SKM-1 (cell line): ENCODE measurements around the gene ADI1.
"Not testable (repeated sequence)": the region's sequence is repeated elsewhere in the genome, so short reads cannot be mapped to it uniquely, and the experiment has no call there.

Experiments used
- DNase-seq: peaks from one replicate; lab custom pipeline; 2025; ENCODE audit not compliant: unreplicated experiment; lab: John Stamatoyannopoulos, UW

ADI1 gene

DNA sequence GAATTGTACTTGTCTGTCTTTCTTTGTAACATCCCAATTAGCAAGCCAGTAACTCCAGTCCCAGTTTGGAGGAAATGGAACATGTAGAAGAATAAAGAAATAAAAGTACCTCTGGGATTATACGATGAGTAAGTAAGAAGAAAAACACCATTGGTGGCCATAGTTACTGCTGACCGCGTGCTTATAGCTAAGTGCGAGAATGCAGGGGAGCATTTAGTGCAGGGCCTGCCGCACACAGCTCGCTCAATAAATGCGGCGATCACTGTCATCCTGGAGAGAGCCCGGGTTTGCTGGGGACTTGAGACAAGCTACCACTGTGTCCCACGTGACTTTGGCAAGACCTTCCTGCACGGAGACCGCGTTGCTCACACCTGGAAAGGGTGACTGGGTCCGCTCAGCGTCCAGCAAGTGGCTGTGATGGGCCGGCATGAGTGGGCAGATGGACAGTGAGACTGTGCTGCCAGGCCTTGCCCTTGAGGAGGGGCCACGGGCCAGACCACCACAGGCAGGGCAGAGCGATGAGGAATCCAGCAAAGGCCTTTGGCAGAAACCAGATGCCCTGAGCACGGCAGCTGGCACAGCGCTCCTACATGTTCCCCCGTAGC, 54.8 kb downstream of the ADI1 start:
- DNase-seq = no peak

DNA sequence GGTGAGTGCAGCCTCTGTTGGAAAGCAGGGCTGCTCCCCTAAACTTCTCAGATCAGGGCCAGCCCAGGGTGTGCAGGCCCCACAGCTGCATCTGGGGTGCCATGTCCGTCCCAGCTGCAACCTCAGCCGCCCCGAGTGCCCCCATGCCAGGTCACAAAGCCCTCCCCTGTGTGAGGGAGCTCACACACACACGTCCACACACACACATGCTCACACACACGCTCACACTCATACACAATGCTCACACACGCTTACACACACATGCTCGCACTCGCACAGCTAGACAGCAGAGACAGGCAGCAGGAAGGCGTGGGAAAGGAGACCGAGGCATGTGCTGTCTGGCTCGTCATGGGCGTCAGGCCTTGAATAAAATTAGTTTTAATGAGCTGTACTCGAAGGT, 55.4 kb downstream of the ADI1 start:
- no peak for DNase-seq

GRCh38 chr2:3463186-3463835, 56.0 kb downstream of the ADI1 start:
- DNase-seq = no peak

DNA sequence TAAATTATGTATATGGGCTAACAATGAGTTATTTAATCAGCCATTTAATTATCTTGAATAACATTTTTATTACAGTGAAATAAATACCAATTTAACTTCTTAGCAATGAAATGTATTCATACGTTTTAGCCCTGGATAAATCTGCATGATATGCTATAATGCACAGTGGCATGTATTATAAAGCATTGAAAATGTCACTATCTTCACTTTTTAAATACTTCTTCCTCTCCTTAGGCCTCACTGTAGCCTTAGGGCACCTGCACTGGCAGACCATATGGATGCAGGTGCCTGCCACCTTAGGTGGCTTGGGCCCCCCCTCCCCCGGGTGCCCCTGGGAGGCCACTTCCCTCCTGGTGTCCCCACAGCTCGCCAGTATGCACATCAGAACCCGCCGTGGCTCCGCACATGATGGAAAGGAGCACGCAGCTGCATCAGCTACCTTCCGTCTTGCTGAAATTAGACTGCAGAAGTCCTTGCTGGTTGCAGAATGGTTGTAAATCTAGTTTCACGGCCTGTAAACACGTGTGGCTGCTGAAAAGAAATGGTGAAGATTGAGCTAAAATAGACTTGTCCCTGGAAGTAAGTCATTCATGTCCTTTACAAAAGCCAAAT, 56.7 kb downstream of the ADI1 start:
- no peak for DNase-seq

DNA sequence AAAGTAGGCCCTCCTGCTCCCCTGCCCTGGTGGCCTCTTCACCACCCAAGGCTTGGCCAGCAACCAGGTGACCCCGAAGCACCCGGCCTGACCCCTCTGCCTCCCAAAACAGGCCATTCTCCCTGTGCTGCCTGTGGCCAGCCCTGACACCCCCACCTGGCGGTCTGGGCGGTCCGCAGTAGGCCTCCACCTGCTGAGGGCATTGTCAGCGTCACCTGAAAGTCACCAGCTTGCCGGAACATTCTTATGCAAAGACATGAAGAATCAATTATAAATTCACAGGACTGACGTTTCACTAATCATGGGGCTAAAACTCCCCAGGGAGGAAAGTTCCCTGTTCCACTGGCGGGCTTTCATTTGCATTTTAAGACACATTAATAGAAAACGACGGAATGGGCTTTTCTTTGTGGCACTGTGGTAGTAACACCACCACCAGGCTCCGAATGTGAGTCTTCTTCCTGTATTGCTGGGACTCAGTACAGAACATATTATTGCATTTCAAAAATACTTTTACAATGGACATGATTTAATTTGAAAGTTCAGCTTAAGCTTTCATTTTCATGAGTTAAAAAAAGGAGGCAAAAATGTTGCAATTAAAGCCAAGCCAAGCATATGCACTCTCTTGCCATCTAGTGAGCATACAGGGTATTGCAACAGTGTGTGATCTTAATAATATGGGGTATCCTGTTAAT, 57.4 kb downstream of the ADI1 start:
- DNase-seq = peak; percentile 9

DNA sequence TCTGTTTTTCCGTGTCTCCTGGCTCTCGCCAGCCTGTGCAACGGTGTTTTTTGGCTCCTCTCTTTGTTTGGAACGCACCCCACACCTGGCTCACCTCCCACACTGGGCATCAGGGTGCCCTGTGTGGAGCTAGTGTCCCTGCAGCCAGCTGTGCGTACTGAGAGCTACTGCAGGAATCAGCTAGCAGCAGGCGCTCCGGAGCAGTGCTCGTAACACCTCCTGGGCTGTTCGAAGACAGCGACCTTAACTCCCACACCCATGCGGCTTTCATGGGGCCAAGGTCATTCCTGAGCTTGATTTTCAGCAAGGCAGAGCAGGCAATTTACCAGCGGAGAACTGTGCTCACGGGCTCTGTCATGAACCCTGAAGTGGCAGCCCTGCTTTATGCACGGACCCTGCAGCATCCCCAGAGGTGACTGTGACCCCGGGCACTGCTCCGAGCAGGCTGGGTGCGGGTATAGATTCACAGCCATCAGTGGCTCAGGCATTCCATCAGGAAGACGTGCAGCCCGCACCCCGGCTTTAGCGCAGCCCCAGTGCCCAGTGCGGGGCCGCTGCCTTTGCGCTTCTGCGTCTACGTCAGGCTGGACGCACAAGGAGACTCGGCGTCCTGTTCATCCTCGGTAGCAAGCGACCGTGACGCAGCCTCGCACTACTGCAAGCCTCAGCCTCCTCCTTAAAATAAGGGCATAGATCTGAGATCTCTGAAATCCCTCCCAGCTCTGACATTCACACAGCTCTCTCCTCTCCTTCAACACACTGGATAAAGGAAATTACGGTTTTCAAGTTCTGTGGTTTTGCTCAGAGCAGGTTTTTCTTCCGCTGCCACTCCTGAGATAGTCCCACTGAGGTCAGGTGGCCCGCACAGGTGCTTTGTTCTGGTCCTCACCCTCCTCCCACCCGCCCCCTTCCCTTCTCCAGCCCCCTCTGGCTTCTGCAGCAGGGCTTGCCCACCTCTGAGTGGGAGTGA, 58.2 kb downstream of the ADI1 start:
- DNase-seq = no peak

- DNase-seq = no peak
Observed at GRCh38 chr2:3460156-3460555, 59.2 kb downstream of the ADI1 start.

DNA sequence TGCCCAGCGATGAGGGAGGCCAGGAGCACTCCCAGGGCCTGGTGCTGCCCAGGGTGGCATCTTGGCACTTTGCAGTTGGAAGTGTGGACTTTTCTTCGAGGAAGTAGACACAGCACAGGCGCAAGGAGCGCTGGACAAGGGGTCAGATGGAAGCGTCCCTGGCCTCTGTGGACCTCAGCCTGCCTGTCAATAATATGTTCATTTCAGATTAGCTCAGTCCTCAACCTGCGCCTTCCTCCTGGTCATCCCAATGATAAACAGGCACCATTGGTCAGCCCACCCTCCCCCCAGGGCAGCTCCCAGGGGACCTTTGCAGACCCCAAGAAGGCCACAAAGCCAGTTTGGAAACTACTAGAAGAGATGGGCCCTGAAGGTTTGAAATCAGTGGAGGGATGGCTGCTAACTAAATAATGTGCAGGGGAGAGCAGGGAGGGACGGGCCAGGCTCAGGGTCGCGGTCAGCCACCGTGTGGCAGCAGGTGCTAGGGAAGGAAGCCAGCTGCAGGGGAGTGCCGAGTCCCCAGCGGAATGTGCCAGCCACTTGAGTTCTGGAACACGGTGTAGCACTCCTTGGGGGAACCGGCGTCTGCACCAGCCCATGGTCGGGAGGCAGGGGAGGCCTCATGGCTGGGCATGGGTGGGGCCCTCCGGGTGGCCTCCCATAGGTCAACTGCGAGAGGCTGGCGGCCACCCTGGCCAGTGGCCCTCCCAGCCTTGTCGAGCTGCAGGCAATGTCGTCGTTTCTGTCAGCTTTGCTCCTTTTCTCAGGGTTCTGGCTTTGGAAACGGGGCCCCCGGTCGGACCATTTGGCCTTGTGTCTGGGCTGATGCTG, 59.9 kb downstream of the ADI1 start:
- no peak for DNase-seq

- DNase-seq = no peak
Observed at GRCh38 chr2:3458396-3459184, 60.7 kb downstream of the ADI1 start.

DNA sequence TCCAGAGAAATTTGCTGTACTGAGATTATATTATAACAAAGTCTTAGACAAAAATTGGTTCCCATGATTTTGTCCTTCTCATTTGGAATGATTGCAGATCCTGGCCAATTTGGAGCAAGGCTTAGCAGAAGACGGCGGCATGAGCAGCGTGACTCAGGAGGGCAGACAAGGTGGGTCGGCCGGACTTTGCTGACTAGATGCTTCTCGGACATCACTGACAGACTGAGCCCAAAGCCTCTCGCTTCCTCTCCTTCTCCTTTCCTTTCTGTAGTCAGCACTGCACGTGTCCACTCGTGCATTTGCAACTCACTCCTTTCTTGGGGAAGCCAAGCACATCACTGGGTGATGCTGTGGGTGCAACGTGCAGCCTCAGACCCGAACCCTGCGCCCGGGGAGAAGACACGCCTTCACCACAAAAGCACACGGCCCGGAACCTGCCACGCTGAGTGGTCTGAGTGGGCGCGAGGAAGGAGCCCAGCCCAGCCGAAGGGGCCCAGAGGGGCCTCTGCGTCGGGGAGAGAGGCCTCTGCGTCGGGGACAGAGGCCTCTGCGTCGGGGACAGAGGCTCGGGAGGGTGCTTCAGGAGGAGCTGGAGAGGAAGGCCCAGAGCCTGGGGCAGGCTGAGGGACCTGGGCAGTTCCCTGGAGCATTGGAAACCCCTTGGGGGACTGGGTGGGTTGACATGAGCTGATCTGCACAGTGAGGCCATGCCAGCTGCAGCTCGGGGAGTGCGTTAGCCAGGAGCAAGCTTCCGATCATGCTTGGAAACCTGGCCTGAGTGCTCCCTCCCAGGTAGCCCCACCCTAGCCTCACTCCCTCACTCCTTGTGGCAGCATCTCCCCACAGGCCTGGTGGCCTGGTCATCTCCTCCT, 61.6 kb downstream of the ADI1 start:
- no peak for DNase-seq

DNA sequence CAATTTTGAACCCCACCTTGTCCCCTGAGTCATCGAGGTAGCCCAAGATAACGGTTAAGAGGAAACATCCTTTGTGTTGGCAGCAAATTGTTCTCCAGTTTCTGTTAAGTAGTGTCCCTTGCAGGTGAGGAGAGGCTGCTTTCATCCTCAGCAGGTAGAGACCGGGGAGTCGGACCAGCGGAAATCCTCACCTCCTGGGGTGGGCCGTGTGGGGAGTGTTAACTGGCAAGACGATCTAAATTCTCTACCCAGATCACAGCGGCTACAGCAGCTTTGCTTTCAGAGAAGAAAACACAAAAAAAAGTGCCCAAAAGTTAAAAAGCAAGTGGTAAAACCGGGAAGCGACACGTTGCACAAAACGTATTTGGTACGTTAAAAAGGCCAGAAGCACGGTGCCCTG, 63.2 kb downstream of the ADI1 start:
- no peak for DNase-seq

DNA sequence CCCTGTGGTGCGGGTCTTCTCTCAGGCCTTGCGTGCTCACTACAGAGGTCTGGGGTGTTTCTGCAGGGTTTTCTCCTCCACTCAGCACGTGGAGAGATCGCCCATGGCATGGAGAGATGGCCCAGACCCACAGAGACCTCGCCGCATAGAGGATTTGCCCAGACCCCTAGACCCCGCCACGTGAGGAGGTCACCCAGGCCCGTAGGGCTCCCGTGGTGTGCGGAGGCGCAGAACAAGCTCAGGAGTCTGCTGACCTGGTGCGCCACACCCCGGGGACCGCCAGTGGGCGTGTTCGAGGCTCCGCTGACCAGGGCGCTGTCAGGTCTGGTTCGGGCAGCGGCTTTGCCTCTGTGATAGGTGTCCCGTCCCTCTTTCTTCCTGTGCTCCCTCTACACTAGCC, 64.5 kb downstream of the ADI1 start:
- DNase-seq = no peak

DNA sequence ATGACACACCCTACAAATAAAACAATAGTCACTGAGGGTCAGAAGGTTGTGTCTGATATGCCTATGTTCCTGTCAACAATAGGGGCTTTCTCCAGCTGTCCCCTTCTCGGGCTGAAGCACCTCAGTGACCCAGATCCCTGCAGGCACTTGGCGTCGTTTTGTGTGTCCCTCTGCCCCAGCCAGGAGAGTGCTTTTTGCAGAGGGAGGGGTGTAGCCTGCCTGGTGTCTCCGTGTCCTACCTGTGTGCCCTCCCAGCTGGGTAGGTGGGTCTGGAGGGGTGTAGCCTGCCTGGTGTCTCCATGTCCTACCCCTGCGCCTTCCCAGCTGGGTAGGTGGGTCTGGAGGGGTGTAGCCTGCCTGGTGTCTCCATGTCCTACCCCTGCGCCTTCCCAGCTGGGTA, 65.3 kb downstream of the ADI1 start:
- DNase-seq = not testable (repeated sequence)

GRCh38 chr2:3453190-3453999, 65.9 kb downstream of the ADI1 start:
- DNase-seq = no peak

- no peak for DNase-seq
Observed at GRCh38 chr2:3451926-3452671, 67.2 kb downstream of the ADI1 start.

- DNase-seq = no peak
Observed at GRCh38 chr2:3451169-3451568, 68.2 kb downstream of the ADI1 start.
